Ectodermal cell (in vitro differentiated cells): Measurements from ENCODE around the gene MLXIPL.
"Not testable (repeated sequence)": the region's sequence is repeated elsewhere in the genome, so short reads cannot be mapped to it uniquely, and the experiment has no call there.

Source experiments
- H3K27ac ChIP-seq: 2 replicates; pipeline ENCODE4 v1.7.0; 2013; ENCODE audit warnings: mild to moderate bottlenecking, low read depth, low read length; ENCODE audit not compliant: insufficient read depth, poor library complexity, severe bottlenecking
- H3K27me3 ChIP-seq: 2 replicates; pipeline ENCODE4 v1.7.0; 2013; ENCODE audit warnings: mild to moderate bottlenecking, low read length; ENCODE audit not compliant: insufficient read depth, control insufficient read depth, poor library complexity, severe bottlenecking
- H3K36me3 ChIP-seq: one replicate; pipeline ENCODE4 v1.7.0; 2013; ENCODE audit warnings: low read length; ENCODE audit not compliant: control insufficient read depth, insufficient read depth
- H3K4me1 ChIP-seq: one replicate; pipeline ENCODE4 v1.7.0; 2013; ENCODE audit warnings: low read length; ENCODE audit not compliant: control insufficient read depth, insufficient read depth
- H3K4me3 ChIP-seq: 2 replicates; pipeline ENCODE4 v1.7.0; 2013; ENCODE audit warnings: low read depth, low read length, control low read depth; ENCODE audit not compliant: insufficient read depth
- H3K9me3 ChIP-seq: 2 replicates; pipeline ENCODE4 v1.7.0; 2013; ENCODE audit warnings: mild to moderate bottlenecking, low read length, moderate library complexity; ENCODE audit not compliant: control insufficient read depth
- WGBS, 2 experiments: methylation state at CpG; one replicate each; pipeline ENCODE4 v1.1.7; 2013; ENCODE audit warnings: missing lambda C conversion rate in 2 of 2; 5-methylcytosine and 5-hydroxymethylcytosine counted together

The MLXIPL gene

DNA sequence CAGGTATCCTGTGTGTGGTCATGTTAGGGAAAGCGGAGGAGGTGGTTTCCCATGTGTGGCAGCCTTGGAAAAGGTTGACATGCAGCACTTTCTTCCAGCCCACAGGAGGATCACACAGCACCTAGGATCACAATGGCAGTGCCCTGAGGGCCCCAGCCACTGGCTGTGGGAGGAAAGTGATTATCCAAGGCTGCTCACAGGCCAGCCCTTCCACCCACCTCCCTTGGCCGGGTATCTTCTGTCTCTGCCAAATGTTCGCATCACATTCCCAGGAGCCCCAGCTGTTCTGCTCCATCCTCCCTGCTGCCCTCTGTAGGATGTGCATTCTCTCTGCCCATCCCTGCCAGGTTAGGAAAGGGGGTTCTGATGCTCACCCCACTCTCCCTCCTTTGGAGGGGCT is 2.5 kb upstream of the MLXIPL start:
- Histone ChIP-seq H3K27ac (no peak overlapping the region), H3K4me1 (peaks cover 18% of the 10 kb centered on the region), H3K9me3 (no peaks in the 10 kb centered on the region), H3K36me3 (no peaks in the 10 kb centered on the region), H3K4me3 (no peak overlapping the region), H3K27me3 (peaks cover 45% of the 10 kb centered on the region)
- WGBS, 2 experiments, result 56 to 59% methylated on average over 3 of the region's 3 CpGs

DNA sequence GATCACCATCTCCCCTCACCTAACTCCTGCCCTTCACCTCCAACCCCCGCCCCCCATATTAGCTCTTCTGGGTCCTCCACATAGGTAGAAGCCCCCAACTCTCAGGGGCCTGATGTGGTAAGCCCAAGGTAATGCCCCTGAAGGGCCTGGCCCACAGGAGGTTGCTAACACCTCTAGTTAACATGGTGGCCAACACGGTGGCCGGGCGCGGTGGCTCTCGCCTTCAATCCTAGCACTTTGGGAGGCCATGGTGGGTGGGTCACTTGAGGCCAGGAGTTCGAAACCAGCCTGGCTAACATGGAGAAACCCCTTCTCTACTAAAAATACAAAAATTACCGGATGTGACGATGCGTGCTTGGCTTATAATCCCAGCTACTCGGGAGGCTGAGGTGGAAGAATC is 954 bp upstream of the MLXIPL start:
- Histone ChIP-seq H3K9me3 (no peaks in the 10 kb centered on the region), H3K27ac (no peak overlapping the region), H3K27me3 (peaks cover 53% of the 10 kb centered on the region), H3K4me3 (no peak overlapping the region), H3K36me3 (no peaks in the 10 kb centered on the region), H3K4me1 (peaks cover 18% of the 10 kb centered on the region)
- 92 to 95% methylated on average over 11 of the region's 11 CpGs for WGBS, 2 experiments

GRCh38 chr7:73624669-73625001 is 313 bp upstream of the MLXIPL start:
- Histone ChIP-seq H3K4me3 (peak overlapping the region; percentile 45), H3K27ac (no peak overlapping the region), H3K36me3 (no peaks in the 10 kb centered on the region), H3K9me3 (no peaks in the 10 kb centered on the region), H3K4me1 (peaks cover 18% of the 10 kb centered on the region), H3K27me3 (peaks cover 53% of the 10 kb centered on the region)
- WGBS, 2 experiments, result 44 to 47% methylated on average over 9 of the region's 9 CpGs

GRCh38 chr7:73622909-73623797 is 1.2 kb downstream of the MLXIPL start:
- Histone ChIP-seq H3K4me1 (peaks cover 18% of the 10 kb centered on the region), H3K4me3 (no peak overlapping the region), H3K9me3 (no peaks in the 10 kb centered on the region), H3K27me3 (peaks cover 49% of the 10 kb centered on the region), H3K27ac (no peak overlapping the region), H3K36me3 (no peaks in the 10 kb centered on the region)
- 1 to 2% methylated on average over 58 of the region's 58 CpGs for WGBS, 2 experiments

GRCh38 chr7:73622527-73622908 is 1.8 kb downstream of the MLXIPL start:
- H3K27me3 ChIP-seq, result peaks cover 49% of the 10 kb centered on the region
- H3K4me3 ChIP-seq, result no peak overlapping the region
- WGBS, 2 experiments, result 39 to 48% methylated on average over 2 of the region's 2 CpGs
- peaks cover 18% of the 10 kb centered on the region for H3K4me1 ChIP-seq
- no peaks in the 10 kb centered on the region for H3K9me3 ChIP-seq
- H3K36me3 ChIP-seq, result no peaks in the 10 kb centered on the region
- H3K27ac ChIP-seq, result no peak overlapping the region

GRCh38 chr7:73621168-73622063 is 2.9 kb downstream of the MLXIPL start:
- WGBS, 2 experiments, result 68 to 73% methylated on average over 7 of the region's 7 CpGs
- H3K9me3 ChIP-seq, result no peaks in the 10 kb centered on the region
- H3K27me3 ChIP-seq, result peaks cover 47% of the 10 kb centered on the region

DNA sequence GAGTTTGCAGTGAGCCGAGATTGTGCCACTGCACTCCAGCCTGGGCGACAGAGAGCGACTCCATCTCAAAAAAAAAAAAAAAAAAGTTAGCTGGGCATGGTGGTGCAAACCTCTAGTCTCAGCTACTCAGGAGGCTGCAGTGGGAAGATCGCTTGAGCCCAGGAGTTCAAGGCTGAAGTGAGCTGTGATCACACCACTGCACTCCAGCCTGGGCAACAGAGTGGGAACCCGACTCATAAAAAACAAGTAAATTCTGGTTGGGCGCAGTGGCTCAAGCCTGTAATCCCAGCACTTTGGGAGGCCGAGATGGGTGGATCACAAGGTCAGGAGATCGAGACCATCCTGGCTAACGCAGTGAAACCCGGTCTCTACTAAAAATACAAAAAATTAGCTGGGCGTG is 4.9 kb downstream of the MLXIPL start:
- H3K4me3 ChIP-seq, H3K36me3 ChIP-seq, H3K27ac ChIP-seq, H3K9me3 ChIP-seq: not testable (repeated sequence)
- H3K4me1 ChIP-seq, result peaks cover 14% of the 10 kb centered on the region
- H3K27me3 ChIP-seq, result peaks cover 34% of the 10 kb centered on the region
- WGBS, 2 experiments, result 83 to 86% methylated on average over 9 to 10 of the region's 11 CpGs

More at GRCh38 chr7:73621168-73622063, 2.9 kb downstream of the MLXIPL start:
- no peak overlapping the region for H3K4me3 ChIP-seq
- H3K27ac ChIP-seq, result no peak overlapping the region
- H3K4me1 ChIP-seq, result peaks cover 14% of the 10 kb centered on the region
- no peaks in the 10 kb centered on the region for H3K36me3 ChIP-seq

GRCh38 chr7:73618538-73618937 is 5.8 kb downstream of the MLXIPL start:
- no peak overlapping the region for H3K4me3 ChIP-seq
- no peak overlapping the region for H3K27ac ChIP-seq
- H3K9me3 ChIP-seq, result no peaks in the 10 kb centered on the region
- peaks cover 8% of the 10 kb centered on the region for H3K4me1 ChIP-seq
- H3K27me3 ChIP-seq, result peaks cover 25% of the 10 kb centered on the region
- 85 to 87% methylated on average over 4 of the region's 4 CpGs for WGBS, 2 experiments
- no peaks in the 10 kb centered on the region for H3K36me3 ChIP-seq

GRCh38 chr7:73617520-73617919 is 6.8 kb downstream of the MLXIPL start:
- H3K27ac ChIP-seq, H3K4me3 ChIP-seq, H3K36me3 ChIP-seq, H3K9me3 ChIP-seq, H3K4me1 ChIP-seq: not testable (repeated sequence)
- peaks cover 15% of the 10 kb centered on the region for H3K27me3 ChIP-seq
- 94 to 96% methylated on average over 9 of the region's 9 CpGs for WGBS, 2 experiments

- Histone ChIP-seq H3K9me3 (no peaks in the 10 kb centered on the region), H3K4me3 (no peak overlapping the region), H3K4me1 (no peaks in the 10 kb centered on the region), H3K27ac (no peak overlapping the region), H3K36me3 (no peaks in the 10 kb centered on the region), H3K27me3 (no peaks in the 10 kb centered on the region)
- WGBS, 2 experiments, result 55 to 59% methylated on average over 4 of the region's 4 CpGs
Observed at GRCh38 chr7:73615886-73616285, 8.4 kb downstream of the MLXIPL start.
